Peyer's patch (tissue), 4 donors: ENCODE data around the gene PTPRJ.

ENCODE experiments used
- CTCF ChIP-seq, 6 experiments: fragments of 450-650 bp in 4 of 6; fragments of 200-600 bp in 2 of 6; sonication (generic) in 1 of 6; IDR thresholded peaks; one replicate each; pipeline ENCODE4 v1.5.1; 2017 to 2019; ENCODE audit warnings: antibody characterized with exemption in 6 of 6, mild to moderate bottlenecking in 3 of 6, moderate library complexity in 1 of 6
- POLR2A ChIP-seq, 2 donors: fragments of 450-650 bp; IDR thresholded peaks; one replicate each; pipeline ENCODE4 v1.5.1; 2017; ENCODE audit warnings: antibody characterized with exemption in 2 of 2, mild to moderate bottlenecking in 2 of 2, moderate library complexity in 2 of 2

DNA sequence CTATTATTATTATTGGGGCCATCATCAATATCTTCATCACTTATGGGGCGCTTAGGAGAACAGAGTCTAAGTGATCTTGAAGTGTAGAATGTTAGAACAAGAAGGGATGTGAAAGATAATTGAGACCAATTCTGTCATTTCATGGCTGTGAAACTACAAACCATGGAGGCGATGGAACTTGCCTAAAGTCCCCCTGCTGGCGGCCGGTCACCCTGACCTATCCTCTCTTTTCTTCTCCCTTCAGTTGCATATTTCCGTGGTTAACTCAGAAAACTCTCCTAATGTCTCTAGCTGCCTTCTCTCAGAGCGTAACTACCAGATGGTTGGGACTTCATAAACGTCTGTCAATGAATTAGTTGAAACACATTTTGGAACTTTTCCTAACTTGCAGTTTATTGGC lies 229.7 kb downstream of the PTPRJ start:
- TF ChIP-seq POLR2A (IDR thresholded peaks at IDR 0.05) (no peak), CTCF (IDR thresholded peaks at IDR 0.05) (no peak)
